Activated CD4-positive, alpha-beta memory T cell treated with anti-CD3 and anti-CD28 coated beads for 36 hours (primary cell): ENCODE data around the gene CTDP1. TPM values are rescaled to one million over a fixed set of nuclear protein-coding genes. Genes with fewer than 3 reads are reported as not detected.

ENCODE experiments used
- CTCF ChIA-PET: fragments of 350-600 bp; sonication (Branson Sonifier 250); formaldehyde crosslinking; loops from one replicate; lab custom pipeline; 2021; ENCODE audit warnings: antibody characterized with exemption, inconsistent platforms; lab: Charles Lee
- POLR2A ChIA-PET: fragments of 350-600 bp; sonication (Branson Sonifier 250); formaldehyde crosslinking; loops from one replicate; lab custom pipeline; 2021; ENCODE audit warnings: antibody characterized with exemption; lab: Charles Lee
- DNase-seq: peaks from one replicate; pipeline ENCODE4 v3.0.0-alpha.2; 2020
- H3K27ac Mint-ChIP-seq: one replicate; pipeline ENCODE4 v1.8.0; 2021; ENCODE audit warnings: mixed read lengths
- H3K27me3 Mint-ChIP-seq: one replicate; pipeline ENCODE4 v1.8.0; 2021; ENCODE audit warnings: mixed read lengths
- H3K36me3 Mint-ChIP-seq: one replicate; pipeline ENCODE4 v1.8.0; 2021; ENCODE audit warnings: mixed read lengths
- H3K4me1 Mint-ChIP-seq: one replicate; pipeline ENCODE4 v1.8.0; 2021; ENCODE audit warnings: low read depth, mixed read lengths
- H3K4me3 Mint-ChIP-seq: one replicate; pipeline ENCODE4 v1.8.0; 2021; ENCODE audit warnings: mild to moderate bottlenecking, mixed read lengths
- H3K9me3 Mint-ChIP-seq: one replicate; pipeline ENCODE4 v1.8.0; 2021; ENCODE audit warnings: mixed read lengths
- intact Hi-C: fragments of 100-400 bp; cut with micrococcal nuclease; formaldehyde crosslinking; loops from one replicate; pipeline ENCODE4 v1.15.1; 2023
- total RNA-seq, 2 experiments: library from RNA; stranded (reverse); gene quantifications; one replicate each; pipeline ENCODE4 v1.2.3, GENCODE V29; 2021

CTDP1 gene
- total RNA-seq, 2 experiments from 2014 or later, result 35.4 to 36.0 TPM

DNA sequence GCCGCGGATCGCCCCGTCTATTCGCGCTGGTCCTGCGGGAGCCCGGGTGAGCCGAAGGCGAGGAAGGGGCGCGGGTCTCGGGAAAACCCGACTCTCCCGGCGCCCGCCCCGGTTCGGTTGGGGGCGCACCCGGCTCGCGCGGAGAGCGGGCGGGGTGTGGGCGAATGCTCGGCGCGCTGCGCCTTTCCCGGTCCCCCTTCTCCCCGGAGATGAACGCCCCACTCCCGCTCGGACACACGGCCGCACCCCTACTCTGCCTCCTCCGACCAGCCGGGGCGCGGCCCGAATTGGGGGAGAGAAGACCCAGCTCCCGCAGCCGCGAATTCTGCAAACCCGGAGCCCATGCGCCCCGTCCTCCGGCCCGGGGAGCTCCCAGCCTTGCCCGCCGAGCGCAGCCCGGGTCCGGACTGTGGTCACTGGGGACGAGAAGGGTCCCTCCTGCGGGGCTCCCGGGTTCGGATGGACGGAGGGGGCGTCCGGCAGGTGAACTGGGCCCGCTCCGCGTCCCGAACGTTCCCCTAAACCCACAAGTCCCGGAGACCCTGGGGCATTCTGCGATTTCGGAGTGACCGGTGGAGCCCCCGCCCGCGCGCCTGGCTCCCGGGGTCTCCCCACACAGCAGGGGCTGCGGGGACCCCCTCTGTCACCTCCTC, 118.9 kb downstream of the CTDP1 start:
- CTCF ChIA-PET, result no interaction called here

DNA sequence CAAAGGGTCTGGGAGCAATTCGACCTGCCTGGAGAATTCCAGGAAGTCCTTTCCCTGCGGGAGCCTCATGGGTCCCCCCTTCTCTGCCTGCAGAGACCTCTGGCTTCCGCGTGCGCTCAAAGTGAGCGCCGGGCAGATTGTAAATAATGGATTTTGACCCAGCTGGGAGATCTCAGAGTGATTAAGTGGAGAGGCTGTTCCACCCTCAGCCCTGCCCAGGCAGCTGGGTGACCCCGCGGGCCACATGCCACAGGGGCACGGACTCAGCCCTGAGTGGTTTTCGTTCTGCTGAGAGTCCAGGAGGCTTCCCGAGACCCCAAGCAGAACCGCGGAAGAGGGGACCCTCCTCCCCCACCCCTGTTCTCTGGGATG, 119.4 kb downstream of the CTDP1 start:
- Mint-ChIP-seq H3K36me3 (no peaks in the 10 kb centered on the region), H3K9me3 (no peaks in the 10 kb centered on the region), H3K4me3 (no peak overlapping the region), H3K4me1 (peaks cover 10% of the 10 kb centered on the region), H3K27ac (no peak overlapping the region), H3K27me3 (peaks cover 43% of the 10 kb centered on the region)
- no peak for DNase-seq
- CTCF ChIA-PET, result no interaction called here
- intact Hi-C loops, result no loop called here
- POLR2A ChIA-PET, result no interaction called here

More for the DNA sequence above, 118.9 kb downstream of the CTDP1 start:
- Mint-ChIP-seq H3K9me3 (no peaks in the 10 kb centered on the region), H3K27ac (no peak overlapping the region), H3K4me3 (no peak overlapping the region), H3K27me3 (peaks cover 43% of the 10 kb centered on the region), H3K4me1 (peaks cover 10% of the 10 kb centered on the region), H3K36me3 (no peaks in the 10 kb centered on the region)
- POLR2A ChIA-PET, result no interaction called here
- DNase-seq, result no peak
- intact Hi-C loops, result no loop called here

DNA sequence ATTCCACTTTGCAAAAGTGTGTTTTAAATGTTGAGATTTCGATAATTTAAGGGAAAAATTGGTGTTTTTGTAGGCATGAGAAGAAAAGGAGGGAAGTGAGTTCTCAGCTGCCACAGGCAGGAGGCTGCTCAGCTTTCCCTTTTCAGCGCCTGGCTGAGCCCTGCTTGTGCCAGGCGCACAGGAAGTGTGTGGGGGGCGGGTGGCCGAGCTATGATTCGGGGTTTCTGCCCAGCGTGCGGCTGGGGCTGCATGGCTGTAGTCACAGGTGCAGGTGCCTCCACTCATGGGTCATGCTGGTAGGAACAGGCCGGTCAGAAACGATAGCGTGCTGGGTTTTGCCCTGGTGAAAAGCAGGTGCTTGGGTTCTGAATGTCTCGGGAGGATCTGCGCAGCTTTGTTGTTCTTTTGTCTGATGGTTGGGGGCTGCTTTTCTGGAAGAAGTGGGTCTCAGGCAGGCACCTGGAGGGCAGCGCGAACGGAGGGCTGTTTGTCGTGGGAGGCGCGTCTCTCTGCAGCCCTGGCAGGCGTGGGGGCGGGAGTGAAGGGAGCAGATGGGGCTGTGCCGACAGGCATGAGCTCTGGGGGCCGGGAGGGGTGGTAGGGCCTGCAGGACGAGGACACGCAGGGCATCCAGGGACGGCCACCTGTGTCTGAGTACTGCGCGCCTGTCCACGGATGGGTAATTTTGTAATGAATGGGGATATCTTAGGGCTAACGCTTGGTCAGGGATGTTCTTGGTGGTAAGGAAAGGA, 120.2 kb downstream of the CTDP1 start:
- Mint-ChIP-seq H3K27me3 (peaks cover 38% of the 10 kb centered on the region), H3K9me3 (no peaks in the 10 kb centered on the region), H3K27ac (no peak overlapping the region), H3K36me3 (no peaks in the 10 kb centered on the region), H3K4me3 (no peak overlapping the region), H3K4me1 (peaks cover 10% of the 10 kb centered on the region)
- no peak for DNase-seq
- intact Hi-C loops, result no loop called here
- POLR2A ChIA-PET, result no interaction called here
- CTCF ChIA-PET, result no interaction called here

DNA sequence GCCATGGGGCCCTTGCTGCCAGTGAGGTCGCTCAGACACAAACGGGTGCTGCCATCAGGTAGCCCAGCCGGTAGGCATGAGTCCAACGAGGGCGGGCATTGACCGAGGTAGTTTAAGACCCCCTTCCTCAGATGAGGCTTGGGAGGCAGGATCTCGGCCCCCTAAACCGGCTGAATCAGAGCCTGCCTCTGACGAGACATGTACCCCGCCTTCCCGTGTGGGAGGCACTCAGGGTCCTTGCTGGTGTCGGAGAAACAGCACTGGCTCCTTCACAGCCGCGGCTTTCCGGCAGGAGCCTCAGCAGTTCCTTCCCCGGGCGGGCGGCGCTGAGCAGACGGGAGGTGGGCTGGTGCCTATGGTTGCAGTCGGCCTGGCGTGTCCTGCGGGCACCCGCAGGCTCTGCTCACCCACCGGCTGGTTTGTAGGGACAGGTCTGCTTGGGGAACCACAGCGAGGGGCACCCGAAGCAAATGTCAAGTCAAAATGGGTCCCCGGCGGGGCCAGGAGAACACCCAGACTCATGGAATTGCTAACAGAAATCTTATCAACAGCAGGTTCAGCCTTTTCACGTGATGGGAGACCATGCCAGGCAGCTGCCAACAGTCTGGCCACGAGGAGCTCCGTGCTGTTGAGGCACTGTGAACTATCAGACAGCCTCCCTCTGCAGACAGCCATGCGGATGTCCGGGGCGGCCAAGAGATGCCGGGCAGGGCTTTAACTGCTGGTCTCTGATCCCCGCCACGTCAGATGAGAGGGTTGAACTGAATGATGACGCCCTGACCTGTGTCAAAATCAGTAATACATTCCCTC, 121.0 kb downstream of the CTDP1 start:
- no peak for DNase-seq
- H3K27me3 Mint-ChIP-seq, result peaks cover 32% of the 10 kb centered on the region
- ChIA-PET CTCF (no interaction called here), POLR2A (no interaction called here)
- H3K36me3 Mint-ChIP-seq, result no peaks in the 10 kb centered on the region
- no peak overlapping the region for H3K4me3 Mint-ChIP-seq
- no peak overlapping the region for H3K27ac Mint-ChIP-seq
- intact Hi-C loops, result no loop called here
- H3K4me1 Mint-ChIP-seq, result peaks cover 10% of the 10 kb centered on the region
- no peaks in the 10 kb centered on the region for H3K9me3 Mint-ChIP-seq

- CTCF ChIA-PET, result no interaction called here
- Mint-ChIP-seq H3K27ac (no peak overlapping the region), H3K36me3 (no peaks in the 10 kb centered on the region), H3K9me3 (no peaks in the 10 kb centered on the region), H3K4me1 (peaks cover 10% of the 10 kb centered on the region), H3K27me3 (peaks cover 29% of the 10 kb centered on the region), H3K4me3 (no peak overlapping the region)
- POLR2A ChIA-PET, result no interaction called here
- intact Hi-C loops, result no loop called here
- DNase-seq, result no peak
Observed at GRCh38 chr18:79801217-79801616, 121.6 kb downstream of the CTDP1 start.

DNA sequence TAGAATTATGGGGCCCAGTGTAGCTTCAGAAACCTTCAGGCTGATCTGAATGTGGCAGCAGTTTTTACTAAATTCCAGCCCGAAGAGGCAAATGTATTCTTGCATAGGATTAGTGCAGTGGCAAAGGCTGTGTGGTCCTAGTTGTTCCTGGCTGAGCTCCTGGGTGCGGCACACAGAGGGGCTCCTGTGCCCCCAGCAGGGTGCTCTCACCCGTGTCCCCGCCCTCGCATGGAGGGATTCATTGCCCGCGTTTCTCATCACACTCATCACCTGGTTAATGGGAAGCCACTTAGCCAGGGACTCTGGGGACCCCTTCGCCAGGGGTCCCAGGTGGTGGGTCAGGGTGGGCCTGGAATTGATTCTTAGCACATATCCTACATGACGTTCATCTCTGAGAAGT, 122.0 kb downstream of the CTDP1 start:
- Mint-ChIP-seq H3K36me3 (no peaks in the 10 kb centered on the region), H3K4me1 (peaks cover 10% of the 10 kb centered on the region), H3K27me3 (peaks cover 25% of the 10 kb centered on the region), H3K27ac (no peak overlapping the region), H3K9me3 (no peaks in the 10 kb centered on the region), H3K4me3 (no peak overlapping the region)
- DNase-seq, result no peak
- POLR2A ChIA-PET, result no interaction called here
- intact Hi-C loops, result no loop called here
- CTCF ChIA-PET, result no interaction called here

DNA sequence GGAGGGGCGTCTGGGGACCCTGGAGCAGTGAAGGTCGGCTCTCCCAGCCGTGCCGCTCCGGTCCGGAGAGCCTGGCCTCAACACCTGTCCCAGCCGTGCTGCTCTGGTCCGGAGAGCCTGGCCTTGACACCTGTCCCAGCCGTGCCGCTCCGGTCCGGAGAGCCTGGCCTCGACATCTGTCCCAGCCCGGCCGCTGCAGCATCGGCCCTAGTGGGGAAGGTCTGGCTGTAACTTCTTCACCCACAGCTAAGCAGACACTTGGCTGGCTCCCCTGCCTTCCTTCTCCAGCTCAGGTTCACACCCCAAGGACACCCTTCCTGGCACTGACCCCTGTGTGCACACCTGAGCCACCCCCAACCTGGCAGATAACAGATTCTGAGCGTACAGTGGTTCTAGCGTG, 122.7 kb downstream of the CTDP1 start:
- ChIA-PET CTCF (no interaction called here), POLR2A (no interaction called here)
- intact Hi-C loops, result no loop called here
- Mint-ChIP-seq H3K9me3 (no peaks in the 10 kb centered on the region), H3K36me3 (no peaks in the 10 kb centered on the region), H3K4me1 (peaks cover 8% of the 10 kb centered on the region), H3K4me3 (no peak overlapping the region), H3K27ac (no peak overlapping the region), H3K27me3 (peaks cover 21% of the 10 kb centered on the region)
- DNase-seq, result no peak

DNA sequence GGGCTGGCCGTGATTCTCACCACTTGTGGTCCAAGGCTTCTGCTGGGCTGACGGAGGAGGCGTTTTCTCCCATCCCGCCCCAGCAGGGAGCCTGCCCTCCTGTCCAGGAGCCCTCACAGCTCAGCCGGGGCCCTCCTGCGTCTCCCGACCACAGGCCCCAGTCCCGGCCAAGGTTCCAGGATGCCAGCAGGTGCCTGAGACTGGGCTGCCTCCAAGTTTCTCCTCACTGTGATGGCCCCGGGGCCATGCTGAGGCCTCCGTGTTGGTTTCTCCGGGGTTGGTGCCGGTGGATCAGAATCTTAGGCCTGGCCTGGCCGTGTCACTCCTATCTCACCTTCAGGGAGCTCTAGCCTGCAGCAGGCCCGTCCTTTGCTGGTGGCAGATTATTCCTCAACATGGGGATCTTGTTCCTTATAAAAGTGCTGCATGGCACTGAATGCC, 124.0 kb downstream of the CTDP1 start:
- H3K36me3 Mint-ChIP-seq, result no peaks in the 10 kb centered on the region
- POLR2A ChIA-PET, result no interaction called here
- H3K4me1 Mint-ChIP-seq, result peaks cover 6% of the 10 kb centered on the region
- no peak for DNase-seq
- peaks cover 18% of the 10 kb centered on the region for H3K27me3 Mint-ChIP-seq
- H3K27ac Mint-ChIP-seq, result no peak overlapping the region
- CTCF ChIA-PET, result no interaction called here
- H3K4me3 Mint-ChIP-seq, result no peak overlapping the region
- intact Hi-C loops, result no loop called here
- H3K9me3 Mint-ChIP-seq, result no peaks in the 10 kb centered on the region

Other genes starting within 250 kb of the CTDP1 start
- not detected for gene KCNG2, start 118.1 kb downstream of the CTDP1 start, total RNA-seq